ENCODE data around the gene FHIT.

DNA sequence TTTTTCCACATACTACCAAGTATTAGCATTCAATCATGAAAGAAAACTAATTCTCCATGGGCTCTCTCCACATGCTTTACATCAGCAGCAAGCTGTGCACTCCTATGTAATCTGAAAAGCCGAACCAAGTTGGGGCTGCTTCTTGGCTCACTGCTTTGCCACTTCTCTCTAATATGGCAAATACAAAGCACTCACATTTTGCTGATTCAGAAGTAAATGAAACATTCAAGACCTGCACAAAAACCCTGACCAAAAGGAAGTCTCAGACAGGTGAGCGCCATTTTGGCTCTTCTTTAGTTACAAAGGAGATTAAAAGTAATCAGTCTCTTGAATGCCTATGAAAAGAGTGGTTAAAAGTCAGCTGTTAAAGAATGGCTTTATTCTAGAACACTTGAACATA is 915.2 kb downstream of the FHIT start:
- TF ChIP-seq CTCF (IDR thresholded peaks at IDR 0.05) (no peak), POLR2A (IDR thresholded peaks at IDR 0.05) (no peak)
